ENCODE results near the gene SKOR1. TPM values are rescaled to one million over a fixed set of nuclear protein-coding genes. Genes with fewer than 3 reads are reported as not detected.

The SKOR1 gene, protein sequence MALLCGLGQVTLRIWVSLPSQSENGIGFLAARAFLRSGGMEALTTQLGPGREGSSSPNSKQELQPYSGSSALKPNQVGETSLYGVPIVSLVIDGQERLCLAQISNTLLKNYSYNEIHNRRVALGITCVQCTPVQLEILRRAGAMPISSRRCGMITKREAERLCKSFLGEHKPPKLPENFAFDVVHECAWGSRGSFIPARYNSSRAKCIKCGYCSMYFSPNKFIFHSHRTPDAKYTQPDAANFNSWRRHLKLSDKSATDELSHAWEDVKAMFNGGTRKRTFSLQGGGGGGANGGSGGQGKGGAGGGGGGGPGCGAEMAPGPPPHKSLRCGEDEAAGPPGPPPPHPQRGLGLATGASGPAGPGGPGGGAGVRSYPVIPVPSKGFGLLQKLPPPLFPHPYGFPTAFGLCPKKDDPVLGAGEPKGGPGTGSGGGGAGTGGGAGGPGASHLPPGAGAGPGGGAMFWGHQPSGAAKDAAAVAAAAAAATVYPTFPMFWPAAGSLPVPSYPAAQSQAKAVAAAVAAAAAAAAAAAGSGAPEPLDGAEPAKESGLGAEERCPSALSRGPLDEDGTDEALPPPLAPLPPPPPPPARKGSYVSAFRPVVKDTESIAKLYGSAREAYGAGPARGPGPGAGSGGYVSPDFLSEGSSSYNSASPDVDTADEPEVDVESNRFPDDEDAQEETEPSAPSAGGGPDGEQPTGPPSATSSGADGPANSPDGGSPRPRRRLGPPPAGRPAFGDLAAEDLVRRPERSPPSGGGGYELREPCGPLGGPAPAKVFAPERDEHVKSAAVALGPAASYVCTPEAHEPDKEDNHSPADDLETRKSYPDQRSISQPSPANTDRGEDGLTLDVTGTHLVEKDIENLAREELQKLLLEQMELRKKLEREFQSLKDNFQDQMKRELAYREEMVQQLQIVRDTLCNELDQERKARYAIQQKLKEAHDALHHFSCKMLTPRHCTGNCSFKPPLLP
- not detected in 2 replicates for total RNA-seq (2014; rRNA removed; shearing (Covaris generic))
- polyA plus RNA-seq (2015; cell fraction: cytosol; rRNA removed), result 0.09 and 0.20 TPM in 2 replicates
- 0.11 and 0.49 TPM in 2 replicates for polyA plus RNA-seq (2015; cell fraction: nucleus; rRNA removed)

GRCh38 chr15:67824976-67825880, at the start of gene SKOR1:
TSS of gene SKOR1 (plus strand) at chr15:67825509. CDS start at chr15:67825603, 94 bp downstream.
- DNase-seq (ENCODE audit: low read depth), result no peak

- DNase-seq (ENCODE audit: low read depth), result no peak
Measured at GRCh38 chr15:67775998-67776397, 49.3 kb upstream of the SKOR1 start.

DNA sequence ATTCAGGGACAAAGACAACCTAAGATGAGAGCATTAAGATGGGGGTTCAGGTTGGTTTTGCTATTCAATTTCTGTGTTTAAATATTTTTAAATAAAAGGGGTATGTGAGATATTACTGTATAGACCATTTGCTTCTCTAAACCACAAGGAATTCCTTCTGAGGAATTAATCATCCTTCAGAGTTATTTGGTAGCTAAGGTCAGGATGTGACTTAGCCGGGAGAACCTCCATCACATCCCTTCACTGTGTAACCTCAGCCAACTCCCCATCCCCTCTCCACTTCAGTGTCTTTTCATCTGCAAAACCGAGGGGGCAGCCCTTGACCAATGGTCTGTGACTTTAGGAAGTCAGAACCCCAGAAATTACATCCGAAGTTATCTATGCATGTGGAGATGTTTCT, 48.7 kb upstream of the SKOR1 start:
- DNase-seq (ENCODE audit: low read depth), result peak; percentile 77

GRCh38 chr15:67777071-67777470, 48.2 kb upstream of the SKOR1 start:
- no peak for DNase-seq (ENCODE audit: low read depth)

GRCh38 chr15:67777773-67778172, 47.5 kb upstream of the SKOR1 start:
- DNase-seq (ENCODE audit: low read depth), result no peak

GRCh38 chr15:67778968-67779548, 46.3 kb upstream of the SKOR1 start:
- DNase-seq (ENCODE audit: low read depth), result no peak

DNA sequence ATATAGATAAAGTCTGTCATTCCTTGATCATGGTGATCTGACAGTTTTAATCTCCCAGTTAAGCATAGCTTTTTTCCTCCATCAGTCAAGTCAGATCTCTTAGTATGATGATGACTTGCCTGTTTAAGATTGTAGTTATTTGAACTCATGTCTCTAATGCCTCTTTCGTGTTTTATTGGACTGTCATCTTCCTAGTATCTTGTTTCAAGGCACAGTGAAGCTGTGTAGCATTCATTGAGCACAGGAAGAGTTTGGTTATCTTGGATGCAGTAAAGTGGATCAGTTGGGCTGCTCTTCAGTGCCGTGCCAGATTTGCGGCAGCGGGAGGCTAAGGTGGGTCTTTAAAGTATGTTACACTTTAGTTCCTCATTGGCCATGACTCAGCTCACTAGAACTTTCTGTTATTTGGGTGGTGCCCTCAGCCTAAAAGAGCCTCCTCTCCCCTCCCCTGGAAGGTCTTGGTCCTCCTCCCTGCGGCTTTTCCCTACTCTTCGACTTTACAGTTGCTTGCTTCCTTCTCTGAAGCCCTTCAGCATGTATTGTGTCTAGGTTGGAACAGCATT, 45.7 kb upstream of the SKOR1 start:
- DNase-seq (ENCODE audit: low read depth), result no peak

GRCh38 chr15:67781061-67781460, 44.2 kb upstream of the SKOR1 start:
- DNase-seq (ENCODE audit: low read depth), result no peak

GRCh38 chr15:67781907-67782690, 43.2 kb upstream of the SKOR1 start:
- DNase-seq (ENCODE audit: low read depth), result no peak

DNA sequence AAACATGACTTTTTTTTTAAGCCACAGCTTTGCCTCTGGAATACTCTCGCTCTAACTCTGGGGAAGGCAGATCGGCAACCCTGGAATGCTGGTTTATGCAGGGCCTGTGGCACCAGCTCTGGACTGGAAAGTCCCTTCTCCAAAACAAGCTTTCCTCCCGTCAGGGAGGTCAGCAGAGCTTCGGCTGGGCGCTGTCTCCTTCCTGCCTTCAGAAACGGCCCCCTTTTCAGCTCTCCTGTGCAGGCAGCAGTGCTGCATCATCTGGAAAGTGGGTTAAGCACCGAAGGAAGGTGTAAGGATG, 42.7 kb upstream of the SKOR1 start:
- no peak for DNase-seq (ENCODE audit: low read depth)

DNA sequence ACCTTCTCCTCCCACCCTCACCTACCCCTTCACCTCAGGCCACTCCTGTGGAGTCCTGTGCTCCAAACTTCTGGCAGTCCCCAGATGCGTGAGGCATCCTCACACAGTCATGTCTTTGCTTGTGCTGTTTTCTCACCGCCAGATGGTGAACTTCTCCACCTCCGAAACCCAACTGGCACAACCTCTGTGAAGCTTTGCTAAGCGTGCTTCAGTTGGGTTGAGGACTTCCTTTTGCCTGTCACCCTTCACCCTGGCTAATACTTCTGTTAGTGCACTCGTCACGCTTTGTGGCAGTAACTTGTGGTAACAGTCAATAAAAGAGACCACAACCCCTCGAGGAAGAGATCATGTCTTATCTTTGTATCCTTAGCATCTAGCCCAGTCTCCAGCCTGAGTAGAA, 42.0 kb upstream of the SKOR1 start:
- no peak for DNase-seq (ENCODE audit: low read depth)

- no peak for DNase-seq (ENCODE audit: low read depth)
Measured at GRCh38 chr15:67784090-67784781, 41.1 kb upstream of the SKOR1 start.

DNA sequence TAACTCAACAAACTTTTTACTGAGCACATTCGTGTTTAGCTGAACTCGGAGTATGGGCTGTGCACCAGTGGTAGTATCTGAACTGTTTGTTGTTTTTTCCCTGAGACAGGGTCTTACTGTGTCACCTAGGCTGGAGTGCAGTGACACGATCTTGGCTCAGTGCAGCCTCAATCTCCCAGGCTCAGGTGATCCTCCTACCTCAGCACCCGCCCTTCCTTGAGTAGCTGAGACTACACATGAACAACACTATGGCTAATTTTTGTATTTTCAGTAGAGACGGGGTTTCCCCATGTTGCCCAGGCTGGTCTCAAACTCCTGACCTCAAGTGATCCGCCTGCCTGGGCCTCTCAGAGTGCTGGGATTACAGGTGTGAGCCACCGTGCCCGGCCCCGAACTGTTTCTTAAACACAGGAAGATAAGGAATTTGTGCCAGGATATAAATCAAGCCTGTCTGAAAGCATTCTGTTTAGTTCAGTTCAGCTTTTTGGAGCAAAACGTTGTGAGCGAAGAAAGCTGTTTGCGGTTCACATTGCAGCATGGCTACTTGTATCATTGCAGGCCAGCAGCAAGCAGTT, 40.4 kb upstream of the SKOR1 start:
- DNase-seq (ENCODE audit: low read depth), result no peak

- no peak for DNase-seq (ENCODE audit: low read depth)
Measured at GRCh38 chr15:67785431-67785830, 39.9 kb upstream of the SKOR1 start.

DNA sequence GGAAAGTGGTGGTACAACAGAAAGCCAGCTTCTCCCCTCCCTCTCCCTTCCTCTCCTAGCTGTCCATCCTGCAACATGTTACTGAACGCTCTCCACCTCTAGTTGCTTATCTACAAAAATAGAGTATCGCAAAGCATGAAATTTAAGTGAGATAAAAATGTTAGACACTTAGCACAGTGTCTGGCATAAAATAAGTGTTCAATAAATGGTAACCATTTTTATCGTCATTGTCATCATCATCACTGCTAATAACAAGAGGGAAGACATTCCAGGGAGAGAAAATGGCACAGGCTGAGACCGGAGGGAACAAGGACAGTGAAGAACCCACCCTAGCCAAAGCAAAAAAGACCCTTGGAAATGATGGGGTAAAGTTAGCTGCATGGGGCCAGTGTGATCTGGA, 38.7 kb upstream of the SKOR1 start:
- DNase-seq (ENCODE audit: low read depth), result no peak

- DNase-seq (ENCODE audit: low read depth), result no peak
Measured at GRCh38 chr15:67788986-67789385, 36.3 kb upstream of the SKOR1 start.

- DNase-seq (ENCODE audit: low read depth), result no peak
Measured at GRCh38 chr15:67790610-67791319, 34.5 kb upstream of the SKOR1 start.
